ENCODE data around the gene FMNL3.
A peak's percentile ranks its signal among the peaks of the same experiment; 100 is the strongest.

FMNL3 gene

DNA sequence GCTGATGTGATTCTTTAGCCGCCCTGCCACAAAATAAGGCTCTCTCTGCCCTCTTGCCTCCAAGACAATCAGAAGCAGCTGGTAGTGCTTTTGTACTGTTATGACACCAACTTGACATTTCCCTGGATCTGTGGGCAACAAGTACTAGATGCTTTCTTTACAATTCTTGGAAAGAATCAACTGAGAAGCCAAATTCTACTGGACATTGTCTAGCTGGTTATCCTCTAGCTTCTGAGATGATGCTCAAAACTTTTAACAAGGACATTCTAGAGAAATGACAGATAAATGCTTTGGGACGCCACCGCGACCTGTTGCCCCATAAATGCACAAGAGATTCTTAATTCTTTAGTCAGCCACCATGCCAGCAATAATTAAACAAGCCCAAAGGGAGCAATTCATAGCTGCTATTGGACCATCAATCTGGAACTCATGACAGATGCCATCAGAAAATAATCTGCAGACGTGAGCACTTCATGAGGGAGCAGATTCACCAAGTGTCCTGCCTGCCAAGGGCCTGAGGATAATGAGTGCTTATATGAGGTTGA, 22.8 kb downstream of the FMNL3 start:
- FAIRE-seq (no peak), DNase-seq (ENCODE audit: insufficient read length) (no peak)
- TF ChIP-seq POLR2A (IDR thresholded peaks at IDR 0.05; ENCODE audit: low read depth, low read length): no peak
- TF ChIP-seq TAF1 (IDR thresholded peaks at IDR 0.05; ENCODE audit: borderline replicate concordance, low read depth, low read length): no peak
- no peak for TF ChIP-seq POLR2AphosphoS5 (IDR thresholded peaks at IDR 0.05; ENCODE audit: low read depth, low read length)

DNA sequence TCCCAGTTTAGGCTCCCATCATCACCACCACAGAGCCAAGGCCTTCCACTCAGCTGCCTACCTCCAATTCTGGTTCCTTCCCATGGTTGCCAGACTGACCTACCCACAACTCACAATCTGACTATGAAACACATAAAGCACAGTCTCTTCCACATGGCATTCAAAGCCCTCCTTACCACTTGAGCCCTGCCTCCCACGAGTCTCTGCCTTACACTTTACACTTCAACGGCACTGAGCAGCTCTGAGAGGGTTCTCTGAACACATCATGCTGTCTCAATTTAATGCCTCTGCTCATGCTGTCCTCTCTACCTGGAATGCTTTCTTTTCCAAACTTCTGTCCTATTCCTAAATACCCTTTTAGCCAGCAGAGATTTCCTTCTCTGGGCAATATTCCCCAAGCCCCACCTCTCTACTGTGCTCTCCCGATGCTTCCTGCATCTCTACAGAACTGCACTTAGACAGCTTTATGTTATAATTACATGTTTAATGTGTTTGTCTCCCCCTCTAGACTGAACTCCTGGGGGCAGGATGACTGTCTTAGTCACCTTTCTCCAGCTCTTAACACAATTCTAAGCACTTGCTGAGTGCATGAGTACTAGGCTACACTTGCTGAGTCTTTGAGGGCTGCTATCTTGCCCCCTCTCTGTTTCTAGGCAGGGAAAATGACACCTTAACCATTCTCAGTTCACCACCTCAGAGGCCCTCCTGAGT, 23.5 kb downstream of the FMNL3 start:
- FAIRE-seq (peak; percentile 24), DNase-seq (ENCODE audit: insufficient read length) (no peak)
- TF ChIP-seq POLR2AphosphoS5 (IDR thresholded peaks at IDR 0.05; ENCODE audit: low read depth, low read length) (no peak), POLR2A (IDR thresholded peaks at IDR 0.05; ENCODE audit: low read depth, low read length) (no peak), TAF1 (IDR thresholded peaks at IDR 0.05; ENCODE audit: borderline replicate concordance, low read depth, low read length) (no peak)

DNA sequence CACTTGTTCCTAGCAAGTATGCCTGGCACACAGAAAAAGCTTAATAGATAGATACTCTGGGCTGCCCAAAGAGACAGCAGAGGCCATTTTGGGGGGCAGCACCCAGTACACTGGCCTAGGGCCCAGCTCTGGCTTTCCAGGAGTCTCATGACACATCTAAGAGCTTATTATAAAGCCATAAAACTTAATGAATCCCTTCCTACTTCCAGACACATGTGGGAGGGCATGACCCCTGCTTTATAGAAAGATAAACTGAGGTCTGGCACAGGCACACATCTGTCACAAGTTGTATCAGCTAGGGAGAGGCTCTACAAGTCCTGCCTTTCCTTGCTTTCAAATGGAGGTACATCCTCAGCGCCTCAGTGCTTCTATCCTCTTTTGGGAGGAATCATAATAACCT, 27.1 kb downstream of the FMNL3 start:
- no peak for TF ChIP-seq POLR2A (IDR thresholded peaks at IDR 0.05; ENCODE audit: low read depth, low read length)
- no peak for TF ChIP-seq TAF1 (IDR thresholded peaks at IDR 0.05; ENCODE audit: borderline replicate concordance, low read depth, low read length)
- TF ChIP-seq POLR2AphosphoS5 (IDR thresholded peaks at IDR 0.05; ENCODE audit: low read depth, low read length): no peak
- FAIRE-seq (no peak), DNase-seq (ENCODE audit: insufficient read length) (no peak)

DNA sequence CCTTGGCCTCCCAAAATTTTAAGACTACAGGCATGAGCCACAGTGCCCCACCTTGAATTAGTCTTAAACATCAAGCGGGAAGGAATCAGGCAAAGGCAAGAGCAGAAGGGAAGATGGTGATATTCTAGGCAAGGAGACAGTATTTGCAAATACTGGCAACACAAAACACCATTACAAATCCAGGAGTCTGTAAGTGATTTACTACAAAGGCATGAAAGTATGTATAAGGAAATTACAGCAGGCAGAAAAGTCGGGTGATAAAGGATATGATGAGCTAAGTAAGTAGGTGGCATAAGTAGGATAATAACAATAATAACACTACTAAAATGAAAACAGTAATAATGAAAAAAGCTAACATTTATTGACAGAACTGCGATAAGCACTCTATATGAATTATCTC, 28.5 kb downstream of the FMNL3 start:
- FAIRE-seq (no peak), DNase-seq (ENCODE audit: insufficient read length) (no peak)
- TF ChIP-seq TAF1 (IDR thresholded peaks at IDR 0.05; ENCODE audit: borderline replicate concordance, low read depth, low read length) (no peak), POLR2AphosphoS5 (IDR thresholded peaks at IDR 0.05; ENCODE audit: low read depth, low read length) (no peak), POLR2A (IDR thresholded peaks at IDR 0.05; ENCODE audit: low read depth, low read length) (no peak)

DNA sequence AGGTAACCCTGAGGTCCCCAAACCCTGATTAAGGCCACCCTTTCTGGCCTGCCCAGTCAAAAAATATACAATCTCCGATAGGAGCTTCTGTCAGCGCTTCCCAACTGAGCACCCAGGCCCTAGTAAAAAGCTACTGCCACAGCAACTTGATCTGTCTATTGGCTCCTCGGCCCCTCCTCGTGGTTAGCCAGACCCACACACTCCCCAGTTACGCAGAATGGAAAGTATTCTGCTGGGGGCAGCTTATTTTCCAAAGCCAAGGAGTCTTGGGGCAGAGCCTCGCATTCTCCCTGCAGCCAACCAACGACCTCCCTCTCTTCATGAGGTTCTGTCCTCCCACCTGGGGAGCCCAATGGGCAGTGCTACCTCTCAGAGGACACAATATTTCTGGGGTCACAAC, 32.1 kb downstream of the FMNL3 start:
- TF ChIP-seq POLR2A (IDR thresholded peaks at IDR 0.05; ENCODE audit: low read depth, low read length): no peak
- no peak for TF ChIP-seq TAF1 (IDR thresholded peaks at IDR 0.05; ENCODE audit: borderline replicate concordance, low read depth, low read length)
- no peak for TF ChIP-seq POLR2AphosphoS5 (IDR thresholded peaks at IDR 0.05; ENCODE audit: low read depth, low read length)
- no peak for DNase-seq (ENCODE audit: insufficient read length)
- no peak for FAIRE-seq

DNA sequence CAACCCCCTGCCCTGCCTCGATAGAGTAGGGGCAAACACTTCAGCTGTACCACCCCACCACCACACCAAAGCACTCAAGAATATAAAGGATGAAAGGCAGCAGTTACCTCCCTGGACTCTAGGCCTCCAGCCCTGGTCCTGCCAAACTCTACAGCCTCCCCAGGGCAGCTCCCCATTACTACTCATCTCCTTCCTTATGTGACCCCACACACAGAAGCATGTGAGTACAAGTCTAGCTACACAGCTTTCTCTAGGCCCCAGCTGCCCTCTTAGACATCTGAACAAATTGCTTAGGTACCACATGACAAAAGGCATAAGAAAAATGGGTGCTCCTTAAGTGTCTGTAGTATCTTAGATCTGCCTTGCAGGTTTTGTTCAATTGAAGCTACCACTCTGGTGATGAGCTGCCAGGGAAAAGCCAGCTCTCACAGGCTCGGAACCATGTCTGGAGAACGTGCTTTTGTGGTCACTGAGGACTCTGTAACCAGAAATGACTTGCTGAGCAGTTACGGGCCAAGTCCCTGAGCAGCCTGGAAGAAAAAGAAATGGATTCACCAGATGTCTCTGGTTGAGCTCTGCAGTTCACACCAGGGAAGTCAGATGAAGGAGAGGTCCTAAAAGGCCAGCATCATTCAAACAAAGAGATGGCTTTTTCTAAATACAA, 32.8 kb downstream of the FMNL3 start:
- DNase-seq (ENCODE audit: insufficient read length) (no peak), FAIRE-seq (no peak)
- TF ChIP-seq POLR2AphosphoS5 (IDR thresholded peaks at IDR 0.05; ENCODE audit: low read depth, low read length) (no peak), POLR2A (IDR thresholded peaks at IDR 0.05; ENCODE audit: low read depth, low read length) (no peak), TAF1 (IDR thresholded peaks at IDR 0.05; ENCODE audit: borderline replicate concordance, low read depth, low read length) (no peak)

DNA sequence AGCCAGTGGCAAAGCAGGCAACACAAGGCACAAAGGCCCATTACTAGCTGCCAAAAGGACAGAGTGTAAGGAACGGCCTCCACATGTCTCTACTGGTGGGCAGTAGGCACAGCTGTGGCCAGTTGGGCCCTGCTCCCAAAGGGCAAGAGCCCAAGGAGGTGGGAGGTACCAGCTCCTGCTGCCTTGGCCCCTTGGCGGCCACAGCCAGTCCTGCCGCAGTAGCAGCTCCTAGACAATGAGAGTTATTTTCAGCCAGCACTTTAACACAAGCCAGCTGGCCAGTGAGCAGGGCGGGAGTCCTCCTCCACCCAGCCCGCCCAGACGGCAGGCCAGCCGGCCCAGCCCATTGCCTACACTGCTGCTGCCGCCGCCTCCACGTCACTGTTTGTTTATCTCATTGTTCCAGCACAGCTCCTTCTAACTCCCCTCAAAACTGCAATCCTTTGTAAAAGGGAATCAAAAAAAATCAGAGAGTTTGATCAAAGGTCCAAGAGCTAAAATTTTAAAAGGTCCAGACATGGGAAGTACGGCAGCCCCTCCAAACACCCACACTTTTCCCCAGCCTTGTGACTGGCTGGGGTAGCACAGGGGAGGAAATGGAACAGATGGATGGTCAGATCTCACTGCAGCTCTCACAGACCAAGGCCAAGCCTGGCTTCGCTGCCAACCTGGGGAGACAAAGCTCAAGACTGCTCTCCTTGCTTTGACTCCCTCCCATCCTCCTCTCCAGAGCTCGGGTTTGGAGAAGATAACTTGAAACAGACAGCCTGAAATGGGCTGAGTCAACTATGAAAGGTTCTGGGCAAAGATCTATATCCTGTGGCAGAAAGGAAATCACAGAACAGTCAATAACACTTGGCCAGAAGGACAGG, 33.5 kb downstream of the FMNL3 start:
- no peak for DNase-seq (ENCODE audit: insufficient read length)
- TF ChIP-seq POLR2AphosphoS5 (IDR thresholded peaks at IDR 0.05; ENCODE audit: low read depth, low read length) (no peak), POLR2A (IDR thresholded peaks at IDR 0.05; ENCODE audit: low read depth, low read length) (no peak), TAF1 (IDR thresholded peaks at IDR 0.05; ENCODE audit: borderline replicate concordance, low read depth, low read length) (no peak)
- peak; percentile 65 for FAIRE-seq

DNA sequence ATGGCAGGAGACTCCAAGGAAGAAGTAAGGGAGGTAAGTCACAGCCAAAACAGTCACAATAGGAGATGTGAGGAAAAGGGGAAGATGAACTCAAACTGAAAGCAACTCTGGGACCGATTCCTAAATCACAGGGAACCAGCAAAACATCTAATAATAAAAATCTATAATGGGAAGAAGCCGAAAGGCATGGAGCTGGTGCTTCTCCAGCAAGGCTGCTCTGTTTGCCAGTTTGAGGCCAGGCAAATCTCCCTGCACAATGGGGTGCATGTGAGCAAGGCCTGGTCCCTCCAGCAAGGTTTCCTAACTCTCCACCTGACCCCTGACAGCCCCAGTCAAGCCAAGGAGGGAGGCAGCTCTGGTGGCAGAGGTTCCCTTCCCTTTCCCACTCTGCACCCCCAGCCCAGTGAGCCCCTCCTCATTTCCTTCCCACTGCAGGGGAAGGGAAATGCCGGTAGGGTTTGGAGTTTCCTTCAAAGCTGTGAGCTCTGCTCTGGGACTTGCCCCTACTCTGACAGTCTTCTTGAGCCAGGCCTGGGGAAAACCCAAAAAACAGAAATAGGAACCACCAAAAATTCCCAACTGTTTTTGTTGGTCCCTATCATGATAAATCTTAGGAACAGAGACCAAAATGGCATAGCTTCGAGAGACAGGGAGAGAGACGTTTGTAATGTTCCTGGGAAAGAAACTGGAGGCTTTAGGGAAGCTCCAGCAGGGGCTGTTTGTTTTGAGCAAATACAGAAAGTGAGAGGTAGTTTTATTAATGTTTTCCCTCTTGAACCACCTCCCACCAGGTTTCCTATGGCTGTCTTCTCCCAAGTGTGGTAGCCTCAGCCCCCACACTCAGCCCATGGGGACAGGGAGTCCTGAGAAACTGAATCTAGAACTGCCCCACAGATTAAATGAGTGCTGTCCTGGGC, 34.6 kb downstream of the FMNL3 start:
- no peak for TF ChIP-seq POLR2AphosphoS5 (IDR thresholded peaks at IDR 0.05; ENCODE audit: low read depth, low read length)
- TF ChIP-seq TAF1 (IDR thresholded peaks at IDR 0.05; ENCODE audit: borderline replicate concordance, low read depth, low read length): no peak
- TF ChIP-seq POLR2A (IDR thresholded peaks at IDR 0.05; ENCODE audit: low read depth, low read length): no peak
- no peak for DNase-seq (ENCODE audit: insufficient read length)
- no peak for FAIRE-seq

DNA sequence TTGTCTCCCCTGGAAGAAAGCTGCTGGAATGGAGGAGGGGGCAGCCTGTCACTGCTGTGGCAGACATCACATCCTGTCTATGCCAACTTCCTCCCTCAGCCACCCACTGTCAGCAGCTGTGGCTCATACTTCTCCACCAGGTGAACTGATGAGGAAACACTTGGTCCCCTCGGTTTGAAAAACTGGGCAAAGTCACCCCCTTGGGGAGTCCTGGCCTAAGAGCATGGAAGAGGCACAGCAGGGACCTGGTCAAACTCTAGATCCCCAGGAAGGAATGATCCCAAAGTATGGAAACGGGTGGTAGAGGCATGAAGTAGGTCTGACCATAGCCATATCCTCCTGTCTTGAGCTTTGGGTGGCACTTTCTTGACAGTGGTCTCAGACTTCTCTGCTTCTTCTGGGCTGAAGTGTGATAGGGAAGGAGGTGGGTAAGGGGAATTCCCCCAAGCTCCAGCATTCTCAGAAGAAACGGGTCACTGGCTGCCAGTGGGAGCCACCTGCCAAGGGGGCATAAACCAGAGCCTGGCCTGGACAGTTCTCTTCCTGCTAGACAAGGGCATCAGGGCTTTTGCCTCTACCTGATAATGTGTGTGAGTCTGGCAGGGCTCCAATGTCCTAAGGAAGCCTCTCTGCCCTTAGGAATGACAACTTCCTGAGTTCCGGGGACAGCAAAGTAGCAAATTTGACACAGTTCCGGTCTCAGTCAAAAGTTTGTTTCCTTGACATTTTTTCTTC, 36.0 kb downstream of the FMNL3 start:
- no peak for DNase-seq (ENCODE audit: insufficient read length)
- peak; percentile 80 for FAIRE-seq
- no peak for TF ChIP-seq POLR2AphosphoS5 (IDR thresholded peaks at IDR 0.05; ENCODE audit: low read depth, low read length)

DNA sequence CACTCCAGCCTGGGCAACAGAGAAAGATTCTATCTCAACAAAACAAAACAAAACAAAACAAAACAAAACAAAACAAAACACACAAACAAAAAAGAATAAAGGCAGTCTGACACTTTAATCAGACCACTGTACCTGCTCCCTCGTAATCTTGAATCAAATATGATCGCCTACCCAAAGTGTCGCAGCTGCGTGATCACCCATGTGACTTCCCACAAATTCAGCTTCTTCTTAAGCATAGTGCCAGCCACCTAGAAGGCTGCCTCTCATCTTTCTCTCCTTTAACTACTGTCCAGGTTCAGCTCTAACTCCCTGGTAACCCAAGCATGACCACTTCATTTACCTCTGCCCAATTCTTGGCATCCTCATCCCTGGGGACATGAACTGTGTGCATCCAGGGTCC, 37.4 kb downstream of the FMNL3 start:
- TF ChIP-seq POLR2A (IDR thresholded peaks at IDR 0.05; ENCODE audit: low read depth, low read length): no peak
- no peak for TF ChIP-seq TAF1 (IDR thresholded peaks at IDR 0.05; ENCODE audit: borderline replicate concordance, low read depth, low read length)
- TF ChIP-seq POLR2AphosphoS5 (IDR thresholded peaks at IDR 0.05; ENCODE audit: low read depth, low read length): no peak
- no peak for DNase-seq (ENCODE audit: insufficient read length)
- FAIRE-seq: no peak

All from GM12892 (cell line).